CD8-positive, alpha-beta memory T cell (primary cell): Measurements from ENCODE around the gene SLC1A2. TPM values are rescaled to one million over a fixed set of nuclear protein-coding genes. Genes with fewer than 3 reads are reported as not detected.

Experiments used
- CTCF ChIA-PET: fragments of 350-600 bp; sonication (Branson Sonifier 250); formaldehyde crosslinking; loops from one replicate; lab custom pipeline; 2021; ENCODE audit warnings: antibody characterized with exemption; lab: Charles Lee
- POLR2A ChIA-PET: fragments of 350-600 bp; sonication (Branson Sonifier 250); formaldehyde crosslinking; loops from one replicate; lab custom pipeline; 2021; ENCODE audit warnings: antibody characterized with exemption; lab: Charles Lee
- DNase-seq, 5 donors: peaks; one replicate each; pipeline versions ENCODE4 v3.0.0 to v3.0.0-alpha.2; 2020 to 2022; ENCODE audit warnings: mixed read lengths in 1 of 5
- H3K27ac ChIP-seq: one replicate; pipeline ENCODE4 v1.7.0; 2013; ENCODE audit warnings: low read depth, mild to moderate bottlenecking, low read length, moderate library complexity
- H3K27me3 ChIP-seq: 2 replicates; pipeline ENCODE4 v1.7.0; 2013; ENCODE audit warnings: low read length, mild to moderate bottlenecking; ENCODE audit not compliant: insufficient read depth, poor library complexity, severe bottlenecking
- H3K36me3 ChIP-seq: 2 replicates; pipeline ENCODE4 v1.7.0; 2013; ENCODE audit warnings: mild to moderate bottlenecking, low read length, moderate library complexity; ENCODE audit not compliant: insufficient read depth
- H3K4me1 ChIP-seq: 2 replicates; pipeline ENCODE4 v1.7.0; 2013; ENCODE audit warnings: mild to moderate bottlenecking, low read length, moderate library complexity; ENCODE audit not compliant: insufficient read depth
- H3K4me3 ChIP-seq: 2 replicates; pipeline ENCODE4 v1.7.0; 2013; ENCODE audit warnings: mild to moderate bottlenecking, low read length
- H3K9me3 ChIP-seq: 2 replicates; pipeline ENCODE4 v1.7.0; 2013; ENCODE audit warnings: mild to moderate bottlenecking, low read length
- H3K27ac Mint-ChIP-seq, 8 donors: one replicate each; pipeline ENCODE4 v1.8.0; 2020 to 2021; ENCODE audit warnings: mixed read lengths in 8 of 8, mild to moderate bottlenecking in 6 of 8, inconsistent platforms in 3 of 8, moderate library complexity in 3 of 8
- H3K27me3 Mint-ChIP-seq, 2 donors: one replicate each; pipeline ENCODE4 v1.8.0; 2020 to 2021; ENCODE audit warnings: mixed read lengths in 2 of 2, mild to moderate bottlenecking in 1 of 2, moderate library complexity in 1 of 2
- H3K36me3 Mint-ChIP-seq, 3 donors: one replicate each; pipeline ENCODE4 v1.8.0; 2020 to 2021; ENCODE audit warnings: mixed read lengths in 3 of 3, inconsistent platforms in 1 of 3, mild to moderate bottlenecking in 1 of 3
- H3K4me1 Mint-ChIP-seq, 3 donors: one replicate each; pipeline ENCODE4 v1.8.0; 2020 to 2021; ENCODE audit warnings: mixed read lengths in 3 of 3, inconsistent platforms in 1 of 3, mild to moderate bottlenecking in 1 of 3
- H3K4me3 Mint-ChIP-seq, 7 donors: one replicate each; pipeline ENCODE4 v1.8.0; 2020 to 2021; ENCODE audit warnings: mixed read lengths in 7 of 7, mild to moderate bottlenecking in 6 of 7, moderate library complexity in 4 of 7, inconsistent platforms in 2 of 7
- H3K9me3 Mint-ChIP-seq, 5 donors: one replicate each; pipeline ENCODE4 v1.8.0; 2020 to 2022; ENCODE audit warnings: mixed read lengths in 5 of 5, mild to moderate bottlenecking in 3 of 5, moderate library complexity in 2 of 5, inconsistent platforms in 1 of 5
- polyA plus RNA-seq: library from polyadenylated mRNA; unstranded; fragments of 300-500 nt; fragmentation: Illumina TruSeq; gene quantifications from one replicate; pipeline ENCODE4 v1.2.3, GENCODE V29; 2021
- total RNA-seq, 2 experiments: library from RNA; stranded (reverse); gene quantifications; one replicate each; pipeline ENCODE4 v1.2.3, GENCODE V29; 2021

Gene SLC1A2
- total and polyA plus RNA-seq, 3 experiments from 2014 or later: 0.03 TPM; not detected in 2

DNA sequence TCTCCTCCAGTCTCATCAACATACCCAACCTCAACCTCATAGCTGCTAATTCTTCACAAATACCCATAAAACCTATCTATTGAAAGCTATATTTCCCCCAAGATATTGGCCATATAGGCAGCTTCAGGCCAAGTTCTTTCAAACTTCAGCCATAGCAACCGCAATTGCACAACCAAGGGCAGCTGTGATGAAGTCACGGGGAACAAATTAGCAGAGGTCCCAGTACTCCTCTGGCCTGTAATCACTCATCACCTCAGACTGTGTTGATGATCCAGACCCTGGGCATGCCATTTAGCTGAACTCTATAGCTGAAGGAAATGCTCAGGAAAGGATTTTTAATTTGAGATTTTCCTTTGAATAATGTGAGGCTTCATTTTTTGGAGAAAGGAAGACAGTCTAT, 84.1 kb downstream of the SLC1A2 start:
- Mint-ChIP-seq H3K4me3 (no peak overlapping the region), H3K4me1 (peaks cover 35 to 43% (median 41%) of the 10 kb centered on the region in 3 donors), H3K9me3 (peaks cover 0 to 7% (median 2%) of the 10 kb centered on the region in 5 donors), H3K27me3 (no peaks in the 10 kb centered on the region), H3K36me3 (peaks cover 0 to 22% (median 0%) of the 10 kb centered on the region in 3 donors), H3K27ac (peak overlapping the region in 5 of 8 donors; percentile 71 to 98 (median 87))
- no peaks in the 10 kb centered on the region for H3K27me3 ChIP-seq
- no peaks in the 10 kb centered on the region for H3K9me3 ChIP-seq
- ChIA-PET CTCF (interaction anchor here (0.8 to 1.4 kb wide), 2 partner anchors 10 to 17 kb away, joined by 3 to 4 read pairs; no protein-coding TSS in a partner anchor), POLR2A (interaction anchor here (0.9 kb wide), 1 partner anchor 10 kb away, joined by 3 read pairs; no protein-coding TSS in a partner anchor)
- H3K27ac ChIP-seq: no peak overlapping the region
- H3K36me3 ChIP-seq: no peaks in the 10 kb centered on the region
- no peak overlapping the region for H3K4me3 ChIP-seq
- H3K4me1 ChIP-seq: peaks cover 42% of the 10 kb centered on the region
- no peak for DNase-seq

DNA sequence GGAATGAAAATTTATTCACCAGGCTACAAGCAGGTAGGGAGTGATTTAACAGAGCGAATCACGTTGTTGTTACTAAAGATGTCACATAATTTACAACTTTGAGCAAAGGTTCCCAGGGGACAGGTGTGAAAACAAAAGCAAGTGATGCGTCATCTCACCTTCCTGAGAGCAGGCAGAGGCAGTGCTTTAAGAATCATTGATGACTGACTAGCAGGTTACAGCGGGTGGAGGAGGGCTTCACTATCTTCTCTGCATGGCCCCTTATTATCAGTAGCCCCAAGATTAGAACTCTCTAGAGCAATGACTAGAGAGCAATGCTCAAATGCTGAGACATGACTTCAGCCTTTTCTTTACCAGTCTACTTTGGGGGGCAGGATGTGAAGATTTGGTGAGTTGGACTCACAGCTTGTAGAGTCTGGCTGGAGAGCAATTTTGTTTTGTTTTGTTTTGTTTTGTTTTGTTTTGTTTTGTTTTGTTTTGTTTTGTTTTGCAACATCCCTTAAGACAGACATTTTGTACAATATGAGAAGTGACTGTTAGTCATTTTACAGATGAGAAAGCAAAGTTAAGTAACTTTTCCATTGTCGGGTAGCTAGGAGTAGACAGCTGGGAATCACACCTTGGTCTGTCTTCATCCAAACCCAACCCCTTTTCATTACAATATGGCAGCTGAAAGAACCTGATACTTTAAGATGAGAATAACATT, 84.8 kb downstream of the SLC1A2 start:
- H3K9me3 Mint-ChIP-seq: peaks cover 0 to 7% (median 2%) of the 10 kb centered on the region in 5 donors
- peak overlapping the region; percentile 69 to 98 (median 86) for H3K27ac Mint-ChIP-seq
- peaks cover 0 to 22% (median 0%) of the 10 kb centered on the region in 3 donors for H3K36me3 Mint-ChIP-seq
- CTCF ChIA-PET: interaction anchor here (0.6 to 1.4 kb wide), 3 partner anchors 11 to 20 kb away, joined by 3 to 4 read pairs (median 3); no protein-coding TSS in a partner anchor
- no peaks in the 10 kb centered on the region for H3K27me3 Mint-ChIP-seq
- peak in 3 of 5 donors; percentile 10 to 69 (median 61) for DNase-seq
- Histone ChIP-seq H3K9me3 (no peaks in the 10 kb centered on the region), H3K4me1 (peaks cover 48% of the 10 kb centered on the region), H3K27me3 (no peaks in the 10 kb centered on the region), H3K27ac (peak overlapping the region; percentile 2), H3K36me3 (no peaks in the 10 kb centered on the region), H3K4me3 (no peak overlapping the region)
- H3K4me1 Mint-ChIP-seq: peaks cover 42 to 50% (median 48%) of the 10 kb centered on the region in 3 donors
- POLR2A ChIA-PET: interaction anchor here (0.9 kb wide), 1 partner anchor 10 kb away, joined by 3 read pairs; no protein-coding TSS in a partner anchor
- peak overlapping the region in 5 of 7 donors; percentile 0 to 62 (median 24) for H3K4me3 Mint-ChIP-seq

- Histone ChIP-seq H3K4me1 (peaks cover 53% of the 10 kb centered on the region), H3K27ac (no peak overlapping the region), H3K36me3 (no peaks in the 10 kb centered on the region), H3K27me3 (no peaks in the 10 kb centered on the region), H3K4me3 (no peak overlapping the region), H3K9me3 (no peaks in the 10 kb centered on the region)
- Mint-ChIP-seq H3K27me3 (no peaks in the 10 kb centered on the region), H3K36me3 (peaks cover 0 to 14% (median 0%) of the 10 kb centered on the region in 3 donors), H3K4me1 (peaks cover 50 to 70% (median 68%) of the 10 kb centered on the region in 3 donors), H3K9me3 (peaks cover 0 to 4% (median 0%) of the 10 kb centered on the region in 5 donors), H3K27ac (peak overlapping the region in 7 of 8 donors; percentile 61 to 96 (median 87)), H3K4me3 (peak overlapping the region in 2 of 7 donors; percentile 24 to 71)
- ChIA-PET POLR2A (no interaction called here), CTCF (no interaction called here)
- no peak for DNase-seq
These were observed 86.8 kb downstream of the SLC1A2 start for GRCh38 chr11:35332524-35332923.

DNA sequence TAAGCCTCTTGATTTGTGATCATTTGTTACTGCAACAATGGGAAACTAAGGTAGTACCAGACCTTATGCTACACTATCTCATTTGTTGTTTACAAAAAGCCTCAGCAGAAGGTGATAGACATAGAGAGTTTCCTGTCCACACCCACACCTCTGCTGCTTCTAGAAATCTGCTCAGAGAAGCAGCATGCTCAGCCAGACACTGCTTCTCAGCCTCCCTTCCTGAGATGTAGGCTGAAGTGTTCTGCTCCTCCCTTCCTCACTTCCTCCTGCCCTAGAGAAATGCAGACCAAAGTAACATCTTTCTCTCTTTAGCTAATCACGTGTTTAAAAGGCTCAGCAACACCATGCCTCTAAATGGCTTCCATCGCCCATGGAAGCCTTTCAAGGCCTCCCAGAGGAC, 88.4 kb downstream of the SLC1A2 start:
- Mint-ChIP-seq H3K4me1 (peaks cover 52 to 76% (median 71%) of the 10 kb centered on the region in 3 donors), H3K9me3 (no peaks in the 10 kb centered on the region), H3K27me3 (no peaks in the 10 kb centered on the region), H3K4me3 (peak overlapping the region; percentile 2 to 54 (median 11)), H3K36me3 (peaks cover 0 to 11% (median 0%) of the 10 kb centered on the region in 3 donors), H3K27ac (peak overlapping the region; percentile 87 to 99 (median 96))
- no peaks in the 10 kb centered on the region for H3K27me3 ChIP-seq
- H3K9me3 ChIP-seq: no peaks in the 10 kb centered on the region
- H3K4me1 ChIP-seq: peaks cover 53% of the 10 kb centered on the region
- peak overlapping the region; percentile 26 for H3K27ac ChIP-seq
- H3K4me3 ChIP-seq: peak overlapping the region; percentile 2
- POLR2A ChIA-PET: interaction anchor here (0.6 to 1.0 kb wide), 3 partner anchors 19 to 84 kb away, joined by 3 read pairs; no protein-coding TSS in a partner anchor
- peak; percentile 29 to 80 (median 66) for DNase-seq
- CTCF ChIA-PET: interaction anchor here (1.0 to 1.7 kb wide), 3 partner anchors 15 to 402 kb away, joined by 3 read pairs; no protein-coding TSS in a partner anchor
- H3K36me3 ChIP-seq: no peaks in the 10 kb centered on the region

GRCh38 chr11:35330156-35330889, 89.0 kb downstream of the SLC1A2 start:
- CTCF ChIA-PET: interaction anchor here (1.0 to 2.1 kb wide), 7 partner anchors 15 to 402 kb away, joined by 3 to 5 read pairs (median 3); no protein-coding TSS in a partner anchor
- no peaks in the 10 kb centered on the region for H3K27me3 ChIP-seq
- H3K27me3 Mint-ChIP-seq: no peaks in the 10 kb centered on the region
- H3K36me3 ChIP-seq: no peaks in the 10 kb centered on the region
- no peak for DNase-seq
- peaks cover 53% of the 10 kb centered on the region for H3K4me1 ChIP-seq
- H3K9me3 Mint-ChIP-seq: no peaks in the 10 kb centered on the region
- POLR2A ChIA-PET: interaction anchor here (1.0 kb wide), 1 partner anchor 83 kb away, joined by 3 read pairs; no protein-coding TSS in a partner anchor
- H3K4me3 ChIP-seq: no peak overlapping the region
- H3K9me3 ChIP-seq: no peaks in the 10 kb centered on the region
- peak overlapping the region; percentile 26 for H3K27ac ChIP-seq
- peak overlapping the region in 6 of 7 donors; percentile 16 to 81 (median 26) for H3K4me3 Mint-ChIP-seq
- H3K36me3 Mint-ChIP-seq: peaks cover 0 to 11% (median 0%) of the 10 kb centered on the region in 3 donors
- H3K4me1 Mint-ChIP-seq: peaks cover 53 to 76% (median 71%) of the 10 kb centered on the region in 3 donors
- H3K27ac Mint-ChIP-seq: peak overlapping the region; percentile 87 to 99 (median 96)

DNA sequence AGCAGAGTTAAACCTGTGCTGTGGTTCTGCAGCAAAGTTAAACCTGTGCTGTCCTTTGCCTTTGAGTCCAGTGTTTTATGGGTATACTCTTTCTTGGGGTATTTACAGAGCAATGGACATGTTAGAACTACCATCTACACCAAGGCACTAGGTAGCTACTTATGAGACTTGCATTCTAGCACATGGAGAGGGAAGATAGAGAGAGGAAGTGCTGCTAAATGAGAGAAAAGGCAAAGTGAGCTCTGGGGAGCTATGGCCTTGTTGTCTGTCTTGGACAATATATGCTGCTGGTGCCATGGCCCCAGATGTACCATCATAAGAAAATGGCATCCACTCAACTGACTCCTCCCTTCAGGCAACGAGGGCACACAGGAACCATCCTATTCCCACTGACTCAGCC, 91.5 kb downstream of the SLC1A2 start:
- peaks cover 38% of the 10 kb centered on the region for H3K4me1 ChIP-seq
- no peaks in the 10 kb centered on the region for H3K36me3 ChIP-seq
- H3K4me3 ChIP-seq: no peak overlapping the region
- ChIA-PET CTCF (interaction anchor here (0.8 to 1.6 kb wide), 5 partner anchors 11 to 64 kb away, joined by 3 to 5 read pairs (median 3); no protein-coding TSS in a partner anchor), POLR2A (no interaction called here)
- Mint-ChIP-seq H3K27ac (peak overlapping the region in 5 of 8 donors; percentile 29 to 88 (median 57)), H3K36me3 (peaks cover 0 to 3% (median 0%) of the 10 kb centered on the region in 3 donors), H3K4me3 (no peak overlapping the region), H3K9me3 (no peaks in the 10 kb centered on the region), H3K4me1 (peaks cover 41 to 59% (median 56%) of the 10 kb centered on the region in 3 donors), H3K27me3 (no peaks in the 10 kb centered on the region)
- DNase-seq: no peak
- no peak overlapping the region for H3K27ac ChIP-seq
- H3K9me3 ChIP-seq: no peaks in the 10 kb centered on the region
- no peaks in the 10 kb centered on the region for H3K27me3 ChIP-seq

DNA sequence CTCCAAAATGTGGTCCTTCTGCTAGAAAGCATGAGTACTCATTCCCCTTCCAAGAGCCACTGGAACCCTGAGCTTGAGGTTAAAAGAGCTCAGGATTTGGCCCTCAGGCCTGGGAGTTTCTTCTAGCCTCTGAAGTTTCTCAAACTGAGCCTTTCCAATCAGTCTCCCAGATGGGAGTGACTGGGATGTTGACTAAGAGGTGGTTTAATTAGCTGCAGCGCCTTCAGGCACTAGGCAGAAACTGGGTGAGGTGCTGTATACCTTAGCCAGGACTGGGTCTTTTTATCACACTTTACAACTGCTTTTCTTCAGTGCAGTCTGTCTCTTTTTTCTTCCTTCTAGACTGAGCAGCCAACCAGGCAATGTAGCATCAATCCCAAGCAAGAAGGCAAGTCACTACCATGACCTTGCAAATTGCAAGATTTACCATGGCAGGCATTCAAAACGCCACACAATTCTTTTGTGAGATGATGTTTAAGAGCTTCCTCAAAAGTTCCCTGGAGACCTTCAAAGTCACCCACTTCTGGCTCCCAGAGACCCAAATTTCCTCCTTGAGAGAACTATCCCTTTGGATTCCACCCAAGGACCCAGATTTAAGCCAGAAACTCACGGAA, 93.0 kb downstream of the SLC1A2 start:
- Histone ChIP-seq H3K9me3 (no peaks in the 10 kb centered on the region), H3K36me3 (no peaks in the 10 kb centered on the region), H3K4me3 (no peak overlapping the region), H3K27ac (no peak overlapping the region), H3K4me1 (peaks cover 23% of the 10 kb centered on the region), H3K27me3 (no peaks in the 10 kb centered on the region)
- Mint-ChIP-seq H3K36me3 (peaks cover 0 to 3% (median 0%) of the 10 kb centered on the region in 3 donors), H3K27ac (peak overlapping the region in 2 of 8 donors; percentile 35 to 55), H3K4me3 (no peak overlapping the region), H3K4me1 (peaks cover 31 to 45% (median 41%) of the 10 kb centered on the region in 3 donors), H3K9me3 (no peaks in the 10 kb centered on the region), H3K27me3 (no peaks in the 10 kb centered on the region)
- no peak for DNase-seq
- CTCF ChIA-PET: no interaction called here
- POLR2A ChIA-PET: no interaction called here
